Measurements from ENCODE around the gene MRPL24.
"Not testable (repeated sequence)": the region's sequence is repeated elsewhere in the genome, so short reads cannot be mapped to it uniquely, and the experiment has no call there.

MRPL24 gene

GRCh38 chr1:156757572-156758253, 16.8 kb upstream of the MRPL24 start:
- not testable (repeated sequence) for DNase-seq

DNA sequence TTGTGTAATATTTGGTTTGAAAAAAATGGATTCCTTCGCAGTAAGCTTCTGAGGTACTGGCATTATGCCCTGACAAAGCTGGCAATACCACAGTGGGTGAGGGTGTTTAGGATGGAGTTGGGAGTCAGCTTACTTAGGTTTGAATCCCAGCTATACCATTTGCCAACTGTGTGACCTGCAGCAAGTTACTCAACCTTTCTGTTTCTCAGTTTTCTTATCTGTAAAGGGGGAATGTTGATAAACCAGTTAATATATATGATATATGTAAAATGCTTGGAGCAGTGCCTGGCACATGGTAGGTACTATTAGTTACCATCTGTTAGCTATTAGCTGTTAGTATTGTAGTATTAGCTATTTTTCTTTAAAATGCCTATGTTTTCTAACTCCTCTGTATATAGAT, 15.5 kb upstream of the MRPL24 start:
- no peak for DNase-seq

GRCh38 chr1:156755527-156755950, 14.7 kb upstream of the MRPL24 start:
- DNase-seq: no peak

- DNase-seq: no peak
Measured at GRCh38 chr1:156754219-156754618, 13.3 kb upstream of the MRPL24 start.

GRCh38 chr1:156752843-156753482, 12.1 kb upstream of the MRPL24 start:
- no peak for DNase-seq

DNA sequence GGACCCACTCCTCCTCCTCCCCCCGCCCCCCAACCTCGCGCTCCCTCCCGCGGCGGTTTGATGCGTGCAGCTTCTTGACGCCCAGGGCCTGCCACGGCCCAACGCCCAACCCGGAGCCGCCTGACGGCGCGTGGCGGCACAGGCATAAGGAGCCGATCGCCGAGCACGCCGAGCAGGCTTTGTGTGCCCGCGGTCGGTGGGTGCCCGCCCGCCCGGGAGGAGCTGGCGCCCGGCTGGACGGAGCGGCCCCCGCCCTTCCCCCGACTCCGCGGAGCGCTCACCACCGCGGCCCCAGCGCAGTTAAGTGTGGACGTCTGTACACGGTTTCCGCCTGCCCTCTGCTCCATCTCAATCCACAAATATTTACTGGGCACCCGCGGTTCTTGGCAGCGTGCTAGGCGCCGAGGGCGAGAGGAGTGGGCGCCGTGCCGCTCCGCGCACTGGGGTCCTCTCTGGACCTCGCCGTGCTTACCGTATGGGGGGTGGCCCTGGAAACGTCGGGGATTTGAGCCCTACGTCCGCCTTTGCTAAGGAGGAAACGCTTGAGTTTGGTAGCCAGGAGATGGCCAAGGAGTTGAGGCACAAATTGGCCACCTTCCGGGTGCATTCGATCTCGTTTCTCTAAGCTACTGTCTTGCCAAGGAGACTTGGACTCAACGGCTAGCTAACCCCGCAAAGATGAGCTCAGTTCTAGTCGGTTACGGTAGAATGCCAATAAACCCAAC, 11.0 kb upstream of the MRPL24 start:
- peak; percentile 97 to 98 for DNase-seq

DNA sequence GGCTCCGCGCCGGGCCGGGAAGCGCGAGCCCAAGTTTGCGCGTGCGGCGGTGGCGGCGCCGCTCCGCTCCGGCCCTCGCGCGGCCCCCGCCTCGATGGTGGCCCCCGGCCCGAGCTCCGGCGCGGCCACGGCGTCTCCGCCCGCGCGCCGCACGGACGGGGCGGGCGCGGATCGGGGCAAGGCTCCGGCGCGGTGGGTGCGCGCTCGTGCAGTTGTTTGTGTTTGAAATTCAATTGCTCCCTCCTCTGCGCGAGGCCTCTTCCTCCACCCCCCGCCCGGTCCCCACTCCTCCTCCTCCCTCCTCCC, 10.5 kb upstream of the MRPL24 start, which contains the start of gene HDGF:
Gene HDGF, minus strand, starts transcription at position 225 of the 306 bp plus-strand sequence. CDS start 246 bp downstream, outside the sequence.
- no peak for DNase-seq

- DNase-seq: peak; percentile 51 to 56
Measured at GRCh38 chr1:156750711-156751450, 10.0 kb upstream of the MRPL24 start.

DNA sequence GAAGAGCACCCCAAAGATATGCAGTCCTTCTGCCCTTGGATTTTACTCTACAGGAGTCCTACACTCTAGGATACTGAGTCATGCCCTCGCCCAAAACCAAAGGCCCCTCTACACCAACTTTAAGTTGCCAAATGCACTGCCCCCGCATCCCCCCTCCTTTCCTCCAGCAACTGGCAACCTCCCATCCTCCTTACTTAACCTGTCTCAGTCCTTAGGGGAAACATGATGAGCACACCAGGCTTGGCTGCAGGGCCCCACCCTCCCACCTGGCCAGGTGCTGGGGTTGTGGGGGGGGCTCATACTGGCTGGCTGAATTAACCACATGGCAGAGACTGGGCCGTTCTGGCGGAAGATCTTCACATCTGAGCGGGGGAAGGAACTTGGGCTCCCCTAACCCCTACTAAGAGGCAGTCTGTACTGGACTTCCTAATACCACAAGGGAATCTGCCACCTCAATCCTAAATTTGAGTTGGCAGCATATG, 9.3 kb upstream of the MRPL24 start:
- peak; percentile 56 to 59 for DNase-seq

- no peak for DNase-seq
Measured at GRCh38 chr1:156749419-156750118, 8.7 kb upstream of the MRPL24 start.

GRCh38 chr1:156748670-156749418, 8.0 kb upstream of the MRPL24 start:
- peak in 1 of 2 donors; percentile 31 for DNase-seq

DNA sequence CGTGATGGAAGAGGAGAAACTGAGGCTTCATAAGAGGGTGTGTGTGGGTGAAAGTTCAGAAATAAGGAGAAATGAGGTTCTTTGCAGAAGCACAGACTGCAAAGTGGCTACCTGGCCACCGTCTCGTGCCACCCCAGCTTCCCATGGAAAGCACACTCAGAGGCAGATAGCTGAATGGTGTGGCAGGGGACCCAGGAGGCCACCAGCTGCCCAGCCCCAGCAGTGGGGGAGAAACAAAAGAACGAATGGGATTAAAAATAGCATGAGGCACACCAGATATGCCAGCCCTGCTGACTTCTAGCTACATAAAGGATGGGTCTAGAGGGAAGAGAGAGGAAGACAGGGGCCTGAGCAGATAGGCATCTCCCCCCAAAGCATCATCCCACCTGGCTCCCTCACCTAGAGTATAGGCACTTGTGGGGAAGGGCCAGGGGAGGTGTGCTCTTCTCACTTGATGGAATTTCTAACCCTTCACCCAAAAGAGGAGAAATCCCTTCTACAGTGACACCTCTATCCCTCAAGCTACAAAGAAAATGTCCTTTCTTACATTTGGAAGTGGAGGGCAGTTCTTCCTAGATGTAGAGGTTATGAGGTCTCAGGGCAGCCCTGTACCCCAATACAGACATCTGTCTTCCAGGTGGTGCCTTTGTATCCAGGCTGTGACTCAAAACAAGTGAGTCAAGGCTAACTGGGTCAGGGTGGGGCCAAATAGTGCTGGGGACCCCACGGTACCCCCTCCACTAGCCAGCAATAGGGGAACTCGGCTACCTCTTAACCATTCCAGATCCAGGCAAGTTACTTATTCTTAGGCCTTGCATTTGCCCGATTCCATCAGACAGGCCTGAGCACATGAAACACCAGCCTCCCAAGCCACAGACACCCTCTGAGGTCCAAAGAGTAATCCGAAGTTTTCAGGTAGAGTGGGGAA, 7.1 kb upstream of the MRPL24 start:
- no peak for DNase-seq

GRCh38 chr1:156746728-156747631, 6.1 kb upstream of the MRPL24 start:
- DNase-seq: peak; percentile 68 to 71

- DNase-seq: no peak
Measured at GRCh38 chr1:156746406-156746727, 5.5 kb upstream of the MRPL24 start.

DNA sequence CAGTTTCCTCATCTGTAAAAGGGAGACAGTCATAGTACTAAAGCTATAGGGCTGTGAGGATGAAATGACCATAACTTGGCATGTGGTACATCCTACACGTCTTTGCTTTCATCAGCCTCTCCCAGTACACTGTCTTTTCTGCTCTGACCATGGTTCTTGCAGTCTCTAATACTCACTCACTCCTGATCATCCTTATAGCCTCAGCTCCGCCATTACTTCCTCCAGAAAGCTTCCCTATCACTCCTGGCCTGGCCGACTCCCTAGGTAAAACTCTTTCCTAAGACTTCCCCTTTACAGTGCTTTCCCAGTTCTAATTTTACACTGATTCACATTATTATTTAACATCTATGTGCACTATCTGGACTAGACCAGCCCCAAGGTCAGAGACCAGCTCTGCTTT, 5.0 kb upstream of the MRPL24 start:
- DNase-seq: no peak

DNA sequence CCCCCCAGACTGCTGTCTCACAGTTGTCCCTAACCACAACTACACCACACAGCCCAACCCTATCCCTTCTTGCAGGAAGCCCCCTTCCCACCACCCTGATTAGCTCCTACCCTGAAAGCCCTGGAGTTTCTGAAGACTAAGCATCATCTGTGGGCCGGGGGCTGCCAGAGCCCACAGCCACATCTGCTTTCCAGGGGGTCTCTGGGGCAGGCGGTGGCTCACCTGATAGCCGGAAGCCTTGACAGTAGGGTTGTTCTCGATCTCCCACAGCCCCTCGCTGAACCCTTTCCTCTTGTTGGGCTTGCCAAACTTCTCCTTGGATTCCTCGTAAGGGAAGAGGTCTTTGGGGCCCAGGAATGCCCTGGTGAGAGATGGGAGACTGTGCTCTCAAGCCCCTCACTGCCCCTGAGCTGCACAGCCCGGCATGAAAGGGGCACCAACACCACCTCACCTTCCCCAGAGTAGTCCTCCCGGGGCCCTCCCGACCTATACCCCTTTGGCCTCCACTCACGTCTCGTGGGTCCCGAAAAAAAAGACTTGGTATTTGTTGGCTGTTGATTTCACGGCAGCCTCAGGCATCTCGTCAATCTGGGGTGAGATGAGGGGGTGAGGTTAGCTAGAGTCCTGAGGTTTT, 4.0 kb upstream of the MRPL24 start:
- DNase-seq: no peak

DNA sequence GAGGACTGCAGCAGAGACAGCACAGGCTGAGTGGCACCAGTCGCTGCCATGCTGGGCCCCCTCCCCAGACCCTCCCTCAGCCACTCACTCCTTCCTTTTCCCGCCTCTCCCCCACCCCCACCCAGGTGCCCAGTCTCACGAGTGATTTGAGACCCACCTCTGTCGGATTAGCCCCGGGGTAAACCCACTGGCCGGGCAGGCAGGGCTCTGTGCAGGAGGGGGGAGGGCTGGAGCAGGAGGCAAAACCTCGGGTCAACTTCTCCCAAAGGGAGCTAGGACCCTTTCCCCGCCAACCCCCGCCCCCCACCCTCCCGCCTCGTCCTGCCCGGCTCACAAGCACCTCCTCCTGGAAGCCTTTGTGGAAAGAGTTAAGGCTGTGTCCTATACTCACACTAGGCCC, 3.5 kb upstream of the MRPL24 start:
- DNase-seq: no peak

DNA sequence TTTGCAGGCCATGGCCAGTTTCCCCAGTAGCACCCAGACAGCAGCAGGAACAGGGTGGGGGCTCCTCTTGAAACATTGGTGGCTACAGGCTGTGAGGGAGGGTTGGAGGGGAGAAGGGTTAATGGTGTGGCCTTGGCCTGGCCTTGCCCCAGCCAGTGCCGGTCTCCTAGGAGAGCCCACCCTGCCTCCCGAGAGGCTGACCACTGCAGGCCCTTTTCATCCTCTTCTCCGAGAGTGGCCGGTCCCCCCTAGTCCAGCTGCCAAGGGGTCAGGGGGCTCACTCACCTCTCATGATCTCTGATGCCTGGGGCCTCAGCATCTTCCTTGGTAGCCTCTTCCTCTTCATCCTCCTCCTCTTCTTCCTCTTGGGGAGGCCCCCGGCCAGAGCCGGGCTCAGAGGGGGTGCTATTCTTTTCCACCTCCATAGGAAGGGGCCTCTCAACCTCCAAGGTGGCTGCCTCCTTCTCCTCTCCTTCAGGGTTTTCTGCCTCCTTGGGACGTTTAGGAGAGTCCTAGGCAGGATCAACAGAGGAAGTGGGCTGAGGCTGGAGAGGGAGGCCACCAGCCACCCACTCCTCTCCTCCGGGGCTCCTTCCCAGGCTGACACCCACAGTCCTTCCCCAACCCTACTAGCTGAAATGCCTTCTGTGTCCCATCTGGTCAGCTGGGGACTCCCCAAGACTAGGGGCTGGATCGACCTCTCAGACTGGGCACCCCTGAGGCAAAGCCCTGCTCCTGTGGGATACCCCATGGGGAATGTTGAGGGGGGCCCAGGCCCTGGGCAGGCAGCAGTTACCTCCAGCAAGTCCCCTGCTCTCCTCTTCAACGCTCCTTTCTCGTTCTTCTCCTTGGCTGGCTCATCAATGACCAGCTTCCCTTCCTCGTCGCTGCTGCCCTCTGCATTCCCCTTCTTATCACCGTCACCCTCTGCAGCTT, 2.7 kb upstream of the MRPL24 start:
- DNase-seq: no peak

All from stimulated activated CD4-positive, alpha-beta T cell treated with anti-CD3 and anti-CD28 coated beads, Interleukin-2, amount 100 ng/mL, for 24 hours (primary cell).